H1 (cell line): ENCODE results near the gene WNT11. TPM values are rescaled to one million over a fixed set of nuclear protein-coding genes. Genes with fewer than 3 reads are reported as not detected.

Source experiments
- CTCF ChIA-PET: fragments of 300-600 bp; sonication (Branson Sonifier 250); formaldehyde crosslinking; loops from one replicate; lab custom pipeline; 2021; ENCODE audit not compliant: partially characterized antibody; lab: Charles Lee
- POLR2A ChIA-PET: fragments of 300-600 bp; sonication (Branson Sonifier 250); formaldehyde crosslinking; loops from one replicate; lab custom pipeline; 2021; ENCODE audit warnings: inconsistent platforms; ENCODE audit not compliant: partially characterized antibody; lab: Charles Lee
- DNase-seq, 2 experiments: peaks; one replicate each; pipeline versions ENCODE4 v3.0.0 to v3.0.0-alpha.2; 2010 to 2022; ENCODE audit warnings: low spot score in 2 of 2, low read depth in 1 of 2, mixed read lengths in 1 of 2
- FAIRE-seq: peaks from 2 replicates; lab custom pipeline; 2011; peaks lifted over from hg19 to GRCh38; lab: Jason Lieb, UNC
- H2AFZ ChIP-seq: 2 replicates; pipeline ENCODE4 v1.8.1; 2012; ENCODE audit warnings: low read length, inconsistent platforms
- H2AK5ac ChIP-seq: 2 replicates; pipeline ENCODE4 v1.6.1; 2013; ENCODE audit warnings: low read depth, low read length
- H2BK120ac ChIP-seq: replicated peaks from 2 replicates; pipeline ENCODE3; 2013; ENCODE audit warnings: low read depth, low read length, inconsistent platforms
- H2BK12ac ChIP-seq: 2 replicates; pipeline ENCODE4 v1.6.1; 2013; ENCODE audit warnings: low read depth, low read length
- H2BK15ac ChIP-seq: 2 replicates; pipeline ENCODE4 v1.6.1; 2013; ENCODE audit warnings: low read length
- H2BK20ac ChIP-seq: 2 replicates; pipeline ENCODE4 v1.6.1; 2013; ENCODE audit warnings: low read length
- H2BK5ac ChIP-seq: 2 replicates; pipeline ENCODE4 v1.6.1; 2013; ENCODE audit warnings: low read depth, low read length
- H3K14ac ChIP-seq: 2 replicates; pipeline ENCODE4 v1.6.1; 2013; ENCODE audit warnings: inconsistent platforms; ENCODE audit not compliant: insufficient read length
- H3K18ac ChIP-seq: 2 replicates; pipeline ENCODE4 v1.6.1; 2013; ENCODE audit warnings: low read length; ENCODE audit errors: extremely low read depth
- H3K23ac ChIP-seq: 2 replicates; pipeline ENCODE4 v1.6.1; 2013; ENCODE audit warnings: inconsistent platforms; ENCODE audit not compliant: insufficient read length
- H3K23me2 ChIP-seq: 2 replicates; pipeline ENCODE4 v1.6.1; 2013; ENCODE audit warnings: low read depth, low read length
- H3K27ac ChIP-seq: 2 replicates; pipeline ENCODE4 v1.6.1; 2011; ENCODE audit warnings: low read depth, low read length, inconsistent platforms
- H3K27me3 ChIP-seq, 4 experiments: replicated peaks in 1 of 4; 1 replicate in 1 of 4; 2 replicates in 3 of 4; pipeline versions ENCODE4 v1.6.1 to v1.8.1; 2011 to 2013; ENCODE audit warnings: low read length in 3 of 4, mild to moderate bottlenecking in 3 of 4, inconsistent platforms in 2 of 4, mixed read lengths in 2 of 4, moderate library complexity in 1 of 4; ENCODE audit not compliant: control insufficient read depth in 3 of 4, insufficient read depth in 3 of 4; ENCODE audit errors: extremely low read depth in 1 of 4
- H3K36me3 ChIP-seq, 4 experiments: 2 replicates each; pipeline versions ENCODE4 v1.6.1 to v1.8.1; 2011 to 2013; ENCODE audit warnings: mild to moderate bottlenecking in 4 of 4, low read length in 3 of 4, moderate library complexity in 2 of 4, control low read depth in 1 of 4, inconsistent platforms in 1 of 4; ENCODE audit not compliant: insufficient read depth in 4 of 4, control insufficient read depth in 2 of 4
- H3K4ac ChIP-seq: replicated peaks from 2 replicates; pipeline ENCODE3; 2013; ENCODE audit warnings: low read length, low read depth, mixed read lengths, inconsistent platforms; ENCODE audit not compliant: insufficient read length
- H3K4me1 ChIP-seq, 4 experiments: replicated peaks in 1 of 4; 1 replicate in 1 of 4; 2 replicates in 3 of 4; pipeline versions ENCODE4 v1.6.1 to v1.8.1; 2011 to 2013; ENCODE audit warnings: low read length in 3 of 4, inconsistent platforms in 2 of 4, mixed read lengths in 1 of 4; ENCODE audit not compliant: insufficient read depth in 4 of 4, control insufficient read depth in 3 of 4
- H3K4me2 ChIP-seq, 2 experiments: 2 replicates each; pipeline versions ENCODE4 v1.6.1 to v1.8.1; 2011 to 2013; ENCODE audit warnings: low read depth in 2 of 2, low read length in 2 of 2, control low read depth in 1 of 2, inconsistent platforms in 1 of 2, mild to moderate bottlenecking in 1 of 2; ENCODE audit not compliant: insufficient read depth in 1 of 2
- H3K4me3 ChIP-seq, 4 experiments: fragments of 200-600, 300-600 bp in 1 of 4; sonication (generic), shearing (Covaris generic), sonication (Bioruptor Twin) in 1 of 4; 2 replicates each; pipeline versions ENCODE4 v1.5.1 to v1.8.1; 2011 to 2016; ENCODE audit warnings: low read length in 4 of 4, low read depth in 3 of 4, control low read depth in 2 of 4, inconsistent platforms in 2 of 4, mild to moderate bottlenecking in 2 of 4, mixed read lengths in 1 of 4, moderate library complexity in 1 of 4; ENCODE audit not compliant: insufficient read depth in 2 of 4; ENCODE audit errors: extremely low read depth in 1 of 4
- H3K56ac ChIP-seq: replicated peaks from 2 replicates; pipeline ENCODE3; 2013; ENCODE audit warnings: low read depth, mild to moderate bottlenecking, mixed read lengths, low read length, inconsistent platforms; ENCODE audit not compliant: insufficient read length
- H3K79me1 ChIP-seq: 2 replicates; pipeline ENCODE4 v1.6.1; 2013; ENCODE audit warnings: low read depth, low read length, control low read depth
- H3K79me2 ChIP-seq, 2 experiments: 2 replicates each; pipeline versions ENCODE4 v1.6.1 to v1.8.1; 2012 to 2013; ENCODE audit warnings: low read length in 2 of 2, mild to moderate bottlenecking in 2 of 2, inconsistent platforms in 1 of 2; ENCODE audit not compliant: insufficient read depth in 2 of 2, control insufficient read depth in 1 of 2
- H3K9ac ChIP-seq, 4 experiments: replicated peaks in 1 of 4; 1 replicate in 1 of 4; 2 replicates in 3 of 4; pipeline versions ENCODE4 v1.6.1 to v1.8.1; 2011 to 2013; ENCODE audit warnings: low read depth in 3 of 4, low read length in 3 of 4, control low read depth in 2 of 4, mild to moderate bottlenecking in 2 of 4, moderate library complexity in 2 of 4, inconsistent platforms in 1 of 4; ENCODE audit errors: extremely low read depth in 1 of 4
- H3K9me3 ChIP-seq, 2 experiments: 2 replicates each; pipeline versions ENCODE4 v1.6.1 to v1.8.1; 2012 to 2013; ENCODE audit warnings: mild to moderate bottlenecking in 2 of 2, moderate library complexity in 2 of 2, control low read depth in 1 of 2, inconsistent platforms in 1 of 2, low read depth in 1 of 2, low read length in 1 of 2, mixed read lengths in 1 of 2; ENCODE audit not compliant: insufficient read depth in 2 of 2
- H4K20me1 ChIP-seq, 2 experiments: replicated peaks in 1 of 2; 2 replicates each; pipeline versions ENCODE3 to v1.8.1; 2011 to 2013; ENCODE audit warnings: inconsistent platforms in 2 of 2, low read length in 2 of 2, mild to moderate bottlenecking in 1 of 2; ENCODE audit not compliant: insufficient read depth in 2 of 2, control insufficient read depth in 1 of 2
- H4K5ac ChIP-seq: 2 replicates; pipeline ENCODE4 v1.6.1; 2013; ENCODE audit warnings: low read length, low read depth, mixed read lengths, inconsistent platforms; ENCODE audit not compliant: insufficient read length
- H4K8ac ChIP-seq: 2 replicates; pipeline ENCODE4 v1.8.0; 2013; ENCODE audit warnings: mild to moderate bottlenecking, moderate library complexity, low read length, inconsistent platforms; ENCODE audit not compliant: insufficient read depth; ENCODE audit errors: extremely low read depth
- H4K91ac ChIP-seq: replicated peaks from 2 replicates; pipeline ENCODE3; 2013; ENCODE audit warnings: low read length, mixed read lengths, inconsistent platforms; ENCODE audit not compliant: insufficient read length
- JUND ChIP-seq: IDR thresholded peaks from 2 replicates; pipeline ENCODE4 v1.6.1; 2011; ENCODE audit warnings: mild to moderate bottlenecking, improper control_type of control experiment, low read length
- ZNF274 ChIP-seq: IDR thresholded peaks from 2 replicates; pipeline ENCODE4 v1.7.0; 2012; ENCODE audit warnings: low read length, borderline replicate concordance; ENCODE audit errors: extremely low read depth
- WGBS, 2 experiments: shearing (Covaris generic) in 1 of 2; methylation state at CpG; one replicate each; pipeline versions ENCODE4 v1.1.6 to v1.1.7; 2013 to 2015; ENCODE audit warnings: low lambda C conversion rate in 2 of 2, mixed read lengths in 2 of 2, inconsistent platforms in 1 of 2, low coverage in 1 of 2, missing lambda C conversion rate in 1 of 2; ENCODE audit not compliant: insufficient replicate concordance in 2 of 2, insufficient coverage in 1 of 2, insufficient read length in 1 of 2; ENCODE audit errors: extremely low coverage in 1 of 2, missing lambda C conversion rate in 1 of 2; 5-methylcytosine and 5-hydroxymethylcytosine counted together
- polyA plus RNA-seq, 7 experiments: library from polyadenylated mRNA; depleted of rRNA in 3 of 7; stranded (reverse) in 5 of 7; unstranded in 2 of 7; fragments of >200 nt in 5 of 7; fragments of 200-250 nt in 2 of 7; gene quantifications; 1 replicate in 5 of 7; 2 replicates in 1 of 7; 4 replicates in 1 of 7; pipeline versions ENCODE4 v1.2.1 to v1.2.3, GENCODE V29; 2011 to 2013; ENCODE audit warnings: missing spikeins in 2 of 7, mixed read lengths in 2 of 7
- total RNA-seq: library from RNA; stranded (reverse); fragmentation: NEBNext Ultra II Directional; extraction: Animal tissue kit (Norgen Biotek cat#: 25700); gene quantifications from 2 replicates; pipeline ENCODE4 v1.2.1, GENCODE V29; 2021

The WNT11 gene
- total and polyA plus RNA-seq, 2 of the 8 experiments (the other 6 are each of a cell fraction or from before 2014, with no cell fraction given): 0.11 to 0.45 TPM

- no peak overlapping the region for H3K4me3 ChIP-seq
- H3K27ac ChIP-seq: no peak overlapping the region
- H3K9me3 ChIP-seq: no peaks in the 10 kb centered on the region
- no peak overlapping the region for H4K91ac ChIP-seq
- no peak overlapping the region for H3K18ac ChIP-seq
- no peaks in the 10 kb centered on the region for H4K20me1 ChIP-seq
- ChIA-PET POLR2A (no interaction called here), CTCF (interaction anchor here (2.2 kb wide), 1 partner anchor 160 kb away, joined by 6 read pairs; no protein-coding TSS in a partner anchor)
- H3K27me3 ChIP-seq: peaks cover 0 to 9% (median 0%) of the 10 kb centered on the region in 4 experiments; a peak in 1 of 7 replicates
- H2BK120ac ChIP-seq: no peak overlapping the region
- H3K23me2 ChIP-seq: no peaks in the 10 kb centered on the region
- WGBS, 2 experiments: 78% methylated on average over 14 of the region's 14 CpGs; no CpG with 5 or more reads in 1 of the 2 experiments
- H3K79me1 ChIP-seq: no peaks in the 10 kb centered on the region
- H2BK15ac ChIP-seq: no peak overlapping the region
- H2BK12ac ChIP-seq: no peak overlapping the region
- H4K8ac ChIP-seq: no peak overlapping the region
- H2BK20ac ChIP-seq: no peak overlapping the region
- H3K9ac ChIP-seq: no peak overlapping the region
- H3K14ac ChIP-seq: no peak overlapping the region
- no peaks in the 10 kb centered on the region for H3K79me2 ChIP-seq
- H2BK5ac ChIP-seq: no peak overlapping the region
- no peak overlapping the region for H2AFZ ChIP-seq
- no peak overlapping the region for H3K4ac ChIP-seq
- H3K56ac ChIP-seq: no peak overlapping the region
- H3K4me1 ChIP-seq: no peaks in the 10 kb centered on the region
- H4K5ac ChIP-seq: no peak overlapping the region
- no peak for DNase-seq
- FAIRE-seq: no peak
- H3K4me2 ChIP-seq: no peak overlapping the region
- no peaks in the 10 kb centered on the region for H3K36me3 ChIP-seq
- no peak overlapping the region for H3K23ac ChIP-seq
- no peak overlapping the region for H2AK5ac ChIP-seq
- TF ChIP-seq ZNF274 (no peak), JUND (no peak)
Observed at GRCh38 chr11:76159303-76159937, 46.9 kb downstream of the WNT11 start.
